Lung (tissue), 12 donors: ENCODE results near the gene HIP1R. TPM values are rescaled to one million over a fixed set of nuclear protein-coding genes. Genes with fewer than 3 reads are reported as not detected.

Experiments used
- ATAC-seq: fragments of 200-7000 bp; cut with Tn5 transposase; one replicate; pipeline ENCODE4 v1.9.1; 2020; ENCODE audit warnings: moderate number of reproducible peaks; ENCODE audit not compliant: insufficient read depth, low FRiP score
- DNase-seq, 3 donors: peaks; one replicate each; pipeline ENCODE4 v3.0.0-alpha.2; 2013 to 2017
- H3K27ac ChIP-seq, 2 donors: one replicate each; pipeline ENCODE4 v1.5.1; 2013; ENCODE audit warnings: mild to moderate bottlenecking in 2 of 2, moderate library complexity in 2 of 2, control low read depth in 1 of 2, inconsistent platforms in 1 of 2, low read depth in 1 of 2, low read length in 1 of 2
- H3K27me3 ChIP-seq, 3 donors: one replicate each; pipeline ENCODE4 v1.5.1; 2013; ENCODE audit warnings: low read length in 2 of 3; ENCODE audit not compliant: control insufficient read depth in 3 of 3, insufficient read depth in 3 of 3
- H3K36me3 ChIP-seq, 4 donors: one replicate each; pipeline ENCODE4 v1.5.1; 2013; ENCODE audit warnings: low read length in 4 of 4, mild to moderate bottlenecking in 1 of 4, moderate library complexity in 1 of 4; ENCODE audit not compliant: control insufficient read depth in 4 of 4, insufficient read depth in 4 of 4
- H3K4me1 ChIP-seq, 5 donors: one replicate each; pipeline ENCODE4 v1.5.1; 2013; ENCODE audit warnings: low read length in 5 of 5, mild to moderate bottlenecking in 2 of 5, moderate library complexity in 1 of 5; ENCODE audit not compliant: control insufficient read depth in 5 of 5, insufficient read depth in 5 of 5
- H3K4me3 ChIP-seq: one replicate; pipeline ENCODE4 v1.5.1; 2013; ENCODE audit warnings: mild to moderate bottlenecking, control low read depth, moderate library complexity
- H3K9ac ChIP-seq, 2 donors: one replicate each; pipeline ENCODE4 v1.5.1; 2013; ENCODE audit warnings: low read length in 2 of 2, control low read depth in 1 of 2; ENCODE audit not compliant: insufficient read depth in 1 of 2
- H3K9me3 ChIP-seq, 4 donors: one replicate each; pipeline ENCODE4 v1.5.1; 2013; ENCODE audit warnings: low read length in 3 of 4, mild to moderate bottlenecking in 1 of 4, moderate library complexity in 1 of 4; ENCODE audit not compliant: control insufficient read depth in 4 of 4, insufficient read depth in 3 of 4
- WGBS, 2 donors: extraction: QIAGEN DNeasy Blood & Tissue Kit; methylation state at CpG; one replicate each; pipeline ENCODE4 v1.1.7; 2013; 5-methylcytosine and 5-hydroxymethylcytosine counted together
- polyA plus RNA-seq, 2 donors: library from polyadenylated mRNA; stranded (reverse); fragments of 200-250 nt; gene quantifications; one replicate each; pipeline ENCODE4 v1.2.1, GENCODE V29; 2013
- total RNA-seq, 2 donors: library from RNA; depleted of rRNA in 1 of 2; stranded (reverse); fragments of >200 nt in 1 of 2; gene quantifications; one replicate each; pipeline ENCODE4 v1.2.1, GENCODE V29; 2014 to 2021
- TF ChIP-seq, protein P1 (sequence below): IDR thresholded peaks from 2 replicates; pipeline ENCODE4 v1.5.1; 2012; ENCODE audit warnings: mild to moderate bottlenecking; ENCODE audit errors: control extremely low read depth, extremely low read depth
- donor health status: control.
- donor health status: control.
- donor health status: Bipolar disorder and iron deficiency.
- donor health status: healthy.
- donor health status: DM: yes; HTN: yes; CAD: no.

HIP1R gene
- total and polyA plus RNA-seq, 4 donors, result 33.8 to 56.3 (median 35.4) TPM

DNA sequence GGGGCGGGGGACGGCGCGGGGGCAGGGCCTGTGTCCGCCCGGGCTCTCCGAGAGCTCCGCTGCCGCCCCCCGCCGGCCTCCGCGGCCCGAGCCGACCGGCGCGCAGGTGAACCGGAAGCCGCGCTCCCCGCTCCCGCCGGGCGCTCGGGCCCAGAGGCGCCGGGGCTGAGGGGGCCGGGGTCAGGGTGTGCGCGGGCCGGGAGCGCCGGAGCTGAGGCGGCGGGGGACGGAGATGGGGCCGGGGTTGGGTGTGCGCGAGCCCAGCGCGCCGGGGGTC lies 431 bp downstream of the HIP1R start:
- 1% methylated on average over 21 to 43 of the region's 43 CpGs for WGBS, 2 donors
- TF ChIP-seq, protein P1, sequence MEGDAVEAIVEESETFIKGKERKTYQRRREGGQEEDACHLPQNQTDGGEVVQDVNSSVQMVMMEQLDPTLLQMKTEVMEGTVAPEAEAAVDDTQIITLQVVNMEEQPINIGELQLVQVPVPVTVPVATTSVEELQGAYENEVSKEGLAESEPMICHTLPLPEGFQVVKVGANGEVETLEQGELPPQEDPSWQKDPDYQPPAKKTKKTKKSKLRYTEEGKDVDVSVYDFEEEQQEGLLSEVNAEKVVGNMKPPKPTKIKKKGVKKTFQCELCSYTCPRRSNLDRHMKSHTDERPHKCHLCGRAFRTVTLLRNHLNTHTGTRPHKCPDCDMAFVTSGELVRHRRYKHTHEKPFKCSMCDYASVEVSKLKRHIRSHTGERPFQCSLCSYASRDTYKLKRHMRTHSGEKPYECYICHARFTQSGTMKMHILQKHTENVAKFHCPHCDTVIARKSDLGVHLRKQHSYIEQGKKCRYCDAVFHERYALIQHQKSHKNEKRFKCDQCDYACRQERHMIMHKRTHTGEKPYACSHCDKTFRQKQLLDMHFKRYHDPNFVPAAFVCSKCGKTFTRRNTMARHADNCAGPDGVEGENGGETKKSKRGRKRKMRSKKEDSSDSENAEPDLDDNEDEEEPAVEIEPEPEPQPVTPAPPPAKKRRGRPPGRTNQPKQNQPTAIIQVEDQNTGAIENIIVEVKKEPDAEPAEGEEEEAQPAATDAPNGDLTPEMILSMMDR, result no peak
- Histone ChIP-seq H3K9me3 (no peaks in the 10 kb centered on the region), H3K27ac (peak overlapping the region; percentile 58 to 78), H3K9ac (no peak overlapping the region), H3K27me3 (peaks cover 0 to 13% (median 5%) of the 10 kb centered on the region in 3 donors), H3K4me3 (peak overlapping the region; percentile 36), H3K4me1 (peaks cover 0 to 11% (median 0%) of the 10 kb centered on the region in 5 donors), H3K36me3 (no peaks in the 10 kb centered on the region)
- peak in 1 of 3 donors; percentile 44 for DNase-seq
- ATAC-seq, result no peak

GRCh38 chr12:122836027-122836921 lies 1.0 kb downstream of the HIP1R start:
- ATAC-seq (peak; percentile 30), DNase-seq (peak; percentile 49 to 53 (median 51))
- TF ChIP-seq, protein P1, result no peak
- Histone ChIP-seq H3K27me3 (peaks cover 0 to 13% (median 5%) of the 10 kb centered on the region in 3 donors), H3K4me1 (peaks cover 0 to 15% (median 2%) of the 10 kb centered on the region in 5 donors), H3K36me3 (no peaks in the 10 kb centered on the region), H3K9ac (peak overlapping the region in 1 of 2 donors; percentile 26), H3K9me3 (no peaks in the 10 kb centered on the region), H3K27ac (peak overlapping the region; percentile 58 to 78), H3K4me3 (peak overlapping the region; percentile 36)
- WGBS, 2 donors, result 0 to 1% methylated on average over 42 of the region's 42 CpGs

DNA sequence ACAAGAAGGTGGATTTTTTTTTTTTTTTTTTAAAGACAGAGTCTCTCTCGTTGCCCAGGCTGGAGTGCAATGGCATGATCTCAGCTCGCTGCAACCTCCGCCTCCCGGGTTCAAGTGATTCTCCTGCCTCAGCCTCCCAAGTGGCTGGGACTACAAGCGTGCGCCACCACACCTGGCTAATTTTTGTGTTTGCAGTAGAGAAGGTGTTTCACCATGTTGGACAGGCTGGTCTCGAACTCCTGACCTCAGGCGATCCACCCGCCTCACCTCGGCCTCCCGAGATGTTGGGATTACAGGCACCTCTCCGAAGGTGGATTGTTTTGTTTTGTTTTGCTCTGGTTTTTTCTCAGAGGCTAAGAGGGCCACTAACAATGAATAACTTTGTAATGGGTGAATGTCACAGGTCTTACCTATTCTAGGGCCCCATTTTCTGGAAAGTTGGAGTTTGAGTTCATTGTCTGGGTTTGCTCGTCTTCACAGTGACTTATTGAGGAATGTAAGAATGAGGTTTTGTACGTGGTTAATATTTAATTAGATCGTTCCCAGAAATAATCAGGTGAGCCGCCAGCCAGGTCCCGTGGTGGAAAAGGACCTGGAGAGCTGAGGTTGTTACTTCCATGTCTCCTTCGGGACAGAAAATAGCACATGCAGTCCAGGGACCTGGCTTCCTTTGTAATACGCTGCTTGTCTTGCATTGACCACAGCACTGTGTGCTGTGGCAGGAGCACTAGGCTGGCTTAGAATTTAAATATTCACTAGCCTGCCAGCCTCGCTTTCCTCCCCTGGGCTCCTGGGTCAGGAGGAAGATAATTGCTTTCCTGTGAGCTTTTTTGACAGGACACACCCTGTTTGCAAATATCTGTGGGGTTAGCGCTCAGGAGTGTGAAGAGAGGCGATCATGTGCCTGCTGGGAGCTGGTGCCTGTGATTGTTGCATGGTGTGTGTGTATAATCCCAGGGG lies 2.3 kb downstream of the HIP1R start:
- DNase-seq (no peak), ATAC-seq (no peak)
- Histone ChIP-seq H3K9me3 (no peaks in the 10 kb centered on the region), H3K27me3 (peaks cover 0 to 13% (median 5%) of the 10 kb centered on the region in 3 donors), H3K27ac (peak overlapping the region in 1 of 2 donors; percentile 32), H3K36me3 (no peaks in the 10 kb centered on the region), H3K9ac (no peak overlapping the region), H3K4me1 (peaks cover 0 to 23% (median 15%) of the 10 kb centered on the region in 5 donors), H3K4me3 (no peak overlapping the region)
- TF ChIP-seq, protein P1, result no peak
- WGBS, 2 donors, result 74 to 84% methylated on average over 22 of the region's 22 CpGs
